Smooth muscle cell of the brain vasculature (primary cell): ENCODE results near the gene CRHBP.
"Not testable (repeated sequence)": the region's sequence is repeated elsewhere in the genome, so short reads cannot be mapped to it uniquely, and the experiment has no call there.

Experiments used
- DNase-seq: peaks from one replicate; pipeline ENCODE4 v3.0.0-alpha.2; 2012; ENCODE audit warnings: low read depth, low spot score

CRHBP gene

GRCh38 chr5:76958991-76959767 is 6.3 kb downstream of the CRHBP start:
- DNase-seq, result peak; percentile 41

- DNase-seq, result no peak
Observed at GRCh38 chr5:76960004-76960625, 7.3 kb downstream of the CRHBP start.

DNA sequence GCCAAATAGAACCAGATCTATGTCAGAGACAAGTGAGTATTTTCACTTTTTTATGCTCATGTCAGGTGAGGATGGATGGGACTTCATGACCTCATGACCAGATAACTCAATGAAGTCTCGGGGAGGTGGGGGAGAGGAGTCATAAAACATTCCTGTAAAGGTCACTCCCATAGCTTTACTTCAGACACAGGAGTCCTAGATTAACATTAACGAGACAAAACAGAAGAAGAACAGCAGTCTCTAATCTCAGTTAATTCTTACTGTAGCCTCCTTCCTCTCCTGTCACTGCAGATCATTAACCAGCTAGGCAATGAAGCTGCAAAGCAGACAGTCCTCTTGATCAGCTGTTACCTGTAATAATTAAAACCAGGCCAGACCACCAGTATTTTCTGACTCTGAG is 11.2 kb downstream of the CRHBP start:
- DNase-seq, result no peak

DNA sequence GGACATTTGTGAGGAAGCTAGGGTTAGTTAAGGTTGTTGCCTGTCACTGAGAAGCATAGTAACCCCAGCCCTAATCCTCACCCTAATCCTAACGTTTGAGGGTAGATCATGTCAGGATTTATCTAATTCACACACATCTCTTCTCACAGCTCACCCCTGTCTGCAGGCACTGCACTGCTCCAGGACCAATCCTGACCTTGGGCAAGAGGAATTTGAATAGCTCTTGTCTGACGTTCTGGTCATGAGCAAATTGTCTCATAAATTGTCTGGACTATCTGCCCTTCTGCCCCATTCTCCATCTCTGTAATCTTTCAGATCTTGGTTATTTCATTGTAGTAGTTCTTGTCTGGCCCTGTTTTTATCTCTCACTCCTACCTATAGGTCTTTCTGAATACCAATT is 18.7 kb downstream of the CRHBP start:
- no peak for DNase-seq

GRCh38 chr5:76972689-76973088 is 19.8 kb downstream of the CRHBP start:
- DNase-seq, result no peak

DNA sequence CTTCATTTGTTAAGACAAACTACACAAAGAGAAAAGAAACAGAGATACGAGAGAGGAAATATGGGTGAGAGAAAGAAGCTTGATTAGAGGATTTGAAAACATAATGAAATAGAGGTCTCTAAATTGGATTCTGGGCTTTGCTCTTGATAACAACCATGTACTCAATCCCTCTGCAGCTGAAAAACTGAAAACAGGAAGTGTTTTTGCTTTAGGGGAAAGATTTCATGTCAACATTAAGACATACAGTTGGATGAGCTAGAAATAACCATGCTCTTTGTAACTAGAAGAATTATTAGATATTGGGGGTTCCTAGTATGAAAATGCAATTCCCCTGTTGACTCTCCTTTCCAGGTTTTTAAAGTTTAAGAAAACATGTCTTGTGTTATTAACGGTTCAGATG is 21.9 kb downstream of the CRHBP start:
- DNase-seq, result no peak

DNA sequence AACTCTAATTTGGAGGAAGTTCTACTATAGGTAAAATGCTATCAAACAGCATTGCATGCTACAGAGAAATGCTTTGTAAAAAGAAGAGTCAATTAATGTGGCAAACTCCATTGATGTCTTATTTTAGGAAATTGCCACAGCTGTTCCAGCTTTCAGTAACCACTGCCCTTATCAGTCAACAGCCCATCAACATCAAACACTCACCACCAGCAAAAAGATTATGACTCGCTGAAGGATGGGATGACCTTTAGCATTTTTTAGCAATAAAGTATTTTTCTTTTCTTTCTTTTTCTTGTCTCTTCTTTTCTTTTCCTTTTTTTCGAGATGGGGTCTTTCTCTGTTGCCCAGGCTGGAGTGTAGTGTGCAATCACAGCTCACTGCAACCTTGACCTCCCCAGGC is 26.0 kb downstream of the CRHBP start:
- DNase-seq, result no peak

- no peak for DNase-seq
Observed at GRCh38 chr5:76980518-76981144, 27.8 kb downstream of the CRHBP start.

DNA sequence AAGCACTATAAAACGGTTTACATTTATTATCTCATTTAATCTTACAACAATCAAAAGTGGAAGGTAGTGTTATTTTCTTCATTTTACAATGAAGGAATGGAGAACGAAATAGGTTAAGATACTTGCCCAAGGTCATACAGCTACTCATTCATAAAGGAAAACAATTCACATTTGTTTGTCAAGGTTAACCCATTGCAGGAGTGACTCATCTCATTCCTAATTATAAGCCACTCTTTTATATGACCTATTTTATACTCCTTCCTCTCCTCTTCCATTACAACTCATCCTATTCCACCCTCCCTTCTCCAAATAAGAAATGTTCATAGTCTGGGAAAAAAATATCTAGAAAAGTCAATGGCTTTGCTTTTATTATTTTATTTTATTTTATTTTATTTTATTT is 29.6 kb downstream of the CRHBP start:
- no peak for DNase-seq

DNA sequence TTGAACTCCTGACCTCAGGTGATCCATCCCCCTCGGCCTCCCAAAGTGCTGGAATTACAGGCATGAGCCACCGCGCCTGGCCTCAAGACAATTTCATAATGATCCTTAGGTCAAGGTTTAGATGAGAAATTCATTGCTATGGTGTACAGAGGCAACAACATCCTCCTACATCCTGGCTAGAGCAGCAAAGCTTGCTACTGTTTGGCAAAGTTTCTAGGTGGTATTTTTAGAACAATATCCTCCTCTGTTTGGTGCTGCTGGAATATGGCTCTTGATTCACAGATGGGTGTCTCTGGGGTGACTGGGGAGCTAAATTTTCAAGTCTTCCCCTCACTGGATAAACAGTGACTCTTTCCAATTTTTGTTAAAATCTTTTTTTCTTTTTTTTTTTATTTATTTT is 30.6 kb downstream of the CRHBP start:
- DNase-seq, result no peak

GRCh38 chr5:76986825-76987526 is 34.1 kb downstream of the CRHBP start:
- no peak for DNase-seq

DNA sequence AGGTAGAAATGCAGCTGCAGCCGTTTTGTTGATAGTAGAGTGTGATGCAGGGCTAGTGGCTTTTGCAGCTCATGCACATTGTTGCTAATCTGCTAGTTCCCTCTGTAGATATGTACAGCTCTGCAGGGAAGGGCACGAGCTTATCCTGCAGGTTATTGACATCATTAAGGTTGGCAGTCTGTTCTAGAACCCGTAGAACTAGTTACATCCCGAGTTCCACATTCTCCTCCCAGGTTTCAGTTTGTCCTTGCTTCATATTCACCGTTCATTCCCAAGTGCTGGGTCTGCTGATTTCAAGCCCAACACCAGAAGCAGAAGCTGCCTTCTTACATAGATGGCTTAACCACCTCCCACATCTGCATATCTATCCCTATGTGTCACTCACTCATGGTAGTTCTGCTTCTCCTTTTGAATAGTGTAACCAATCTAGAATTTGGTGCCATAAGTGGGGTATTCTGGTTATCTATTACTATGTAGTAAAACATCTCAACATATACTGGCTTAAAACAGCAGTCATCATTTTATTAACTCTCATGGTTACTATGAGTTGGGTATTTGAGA is 38.1 kb downstream of the CRHBP start:
- no peak for DNase-seq

DNA sequence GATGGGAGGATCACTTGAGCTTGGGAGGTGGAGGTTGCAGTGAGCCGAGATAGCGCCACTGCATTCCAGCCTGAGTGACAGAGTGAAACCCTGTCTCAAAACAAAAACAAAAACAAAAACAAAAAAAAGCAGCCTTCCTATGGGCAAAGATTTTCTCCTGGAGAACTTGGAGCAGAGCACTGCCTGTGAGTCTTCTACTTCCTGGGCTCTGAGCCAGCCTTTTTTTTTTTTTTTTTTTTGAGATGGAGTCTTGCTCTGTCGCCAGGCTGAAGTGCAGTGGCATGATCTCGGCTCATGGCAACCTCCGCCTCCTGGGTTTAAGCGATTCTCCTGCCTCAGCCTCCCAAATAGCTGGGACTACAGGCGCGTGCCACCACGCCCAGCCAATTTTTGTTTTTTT is 40.6 kb downstream of the CRHBP start:
- not testable (repeated sequence) for DNase-seq

GRCh38 chr5:76994337-76994736 is 41.5 kb downstream of the CRHBP start:
- no peak for DNase-seq

DNA sequence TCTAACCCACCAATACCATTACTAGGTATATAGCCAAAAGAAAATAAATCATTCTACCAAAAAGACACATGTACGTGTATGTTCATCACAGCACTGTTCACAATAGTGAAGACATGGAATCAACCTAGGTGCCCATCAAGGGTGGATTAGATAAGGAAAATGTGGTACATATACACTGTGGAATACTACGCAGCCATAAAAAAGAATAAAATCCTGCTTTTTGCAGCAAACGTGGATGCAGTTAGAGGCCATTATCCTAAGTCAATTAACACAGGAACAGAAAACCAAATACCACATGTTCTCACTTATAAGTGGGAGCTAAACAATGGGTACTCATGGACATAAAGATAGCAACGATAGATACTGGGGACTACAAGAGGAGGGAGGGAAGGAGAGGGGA is 45.4 kb downstream of the CRHBP start:
- DNase-seq, result not testable (repeated sequence)

DNA sequence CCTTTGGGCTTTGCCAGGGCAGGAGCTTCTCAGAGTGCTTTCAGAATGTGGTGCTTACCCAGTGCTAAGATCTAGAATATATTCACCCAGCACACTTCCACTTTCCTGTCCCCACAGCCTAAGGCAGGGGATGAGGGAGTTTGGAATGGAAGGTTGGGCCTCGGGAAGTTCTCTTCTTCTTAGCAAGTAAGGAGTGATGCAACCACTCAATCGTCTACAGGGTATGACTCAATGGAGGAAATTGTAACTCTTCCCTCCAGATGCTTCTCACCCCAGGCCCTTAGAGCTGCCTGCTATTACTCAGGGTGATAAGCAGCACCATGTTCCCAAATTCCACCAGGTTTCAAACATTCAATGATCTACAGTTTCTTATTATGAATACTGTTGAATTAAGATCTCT is 46.6 kb downstream of the CRHBP start:
- DNase-seq, result no peak

DNA sequence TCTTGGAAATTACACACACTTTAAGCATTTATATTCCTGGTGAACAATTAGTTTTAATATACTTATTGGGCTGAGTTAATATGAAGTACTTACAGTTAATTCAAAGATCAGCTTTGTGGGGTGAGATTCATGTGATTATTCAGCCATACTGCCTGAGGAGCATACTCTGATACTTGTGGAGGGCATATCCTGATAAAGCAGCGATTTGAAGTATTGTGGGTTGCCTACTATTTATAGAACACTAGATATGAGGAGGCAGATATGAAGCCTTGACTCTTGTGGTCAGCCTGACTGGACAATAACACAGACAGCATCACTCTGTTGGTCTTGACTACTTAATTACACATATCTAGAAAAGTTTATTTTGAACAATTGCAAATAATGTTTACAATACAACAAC is 50.4 kb downstream of the CRHBP start:
- no peak for DNase-seq

DNA sequence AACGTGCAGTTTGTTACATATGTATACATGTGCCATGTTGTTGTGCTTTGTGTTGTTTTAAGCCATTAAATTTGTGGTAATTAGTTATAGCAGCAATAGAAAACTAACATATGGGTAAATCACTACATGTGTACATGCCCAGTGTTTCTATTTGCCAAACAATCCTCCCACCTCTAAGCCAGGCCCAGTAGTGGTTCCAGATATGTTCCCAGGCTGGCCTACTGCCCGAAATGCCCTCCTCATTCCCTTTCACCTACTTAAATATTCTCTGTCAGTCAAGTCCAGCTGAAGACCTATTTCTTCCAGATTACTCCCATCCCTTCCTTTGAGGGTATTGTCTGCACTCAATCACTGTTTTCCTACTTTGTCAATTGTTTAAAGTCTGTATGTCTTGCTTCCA is 53.3 kb downstream of the CRHBP start:
- no peak for DNase-seq

DNA sequence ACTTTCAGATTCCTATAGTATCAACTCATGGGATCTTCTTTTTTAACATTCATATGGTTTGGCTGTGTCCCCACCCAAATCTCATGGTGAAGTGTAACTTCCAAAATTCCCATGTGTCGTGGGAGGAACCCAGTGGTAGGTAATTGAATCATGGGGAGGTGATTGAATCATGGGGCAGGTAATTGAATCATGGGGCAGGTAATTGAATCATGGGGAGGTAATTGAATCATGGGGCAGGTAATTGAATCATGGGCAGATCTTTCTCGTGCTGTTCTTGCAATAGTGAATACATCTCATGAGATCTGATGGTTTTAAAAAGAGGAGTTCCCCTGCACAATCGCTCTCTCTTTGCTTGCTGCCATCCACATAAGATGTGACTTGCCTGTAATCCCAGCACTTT is 55.6 kb downstream of the CRHBP start:
- no peak for DNase-seq

GRCh38 chr5:77010243-77010642 is 57.4 kb downstream of the CRHBP start:
- DNase-seq, result no peak

- DNase-seq, result no peak
Observed at GRCh38 chr5:77011498-77011897, 58.7 kb downstream of the CRHBP start.

- DNase-seq, result no peak
Observed at GRCh38 chr5:77012601-77013000, 59.8 kb downstream of the CRHBP start.
